ENCODE results near the gene KAZALD1.

DNA sequence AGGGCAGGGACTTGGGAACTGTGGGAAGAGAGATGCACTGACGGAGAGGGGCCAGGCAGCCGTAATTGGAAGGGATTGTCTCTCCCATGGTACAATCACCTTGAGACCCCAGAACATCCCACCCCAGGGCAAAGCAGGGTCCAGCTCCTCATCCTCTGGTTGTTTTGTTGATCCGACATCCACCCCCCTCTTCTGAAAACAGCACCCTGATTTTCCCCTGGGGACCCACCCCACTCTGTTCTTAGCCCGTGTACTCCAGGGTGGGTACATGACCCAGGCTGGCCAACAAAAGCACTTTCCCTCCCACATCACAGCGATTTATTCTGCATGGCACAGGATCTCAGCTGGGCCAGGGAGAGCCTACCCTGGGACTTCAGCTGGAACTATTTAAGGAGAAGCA is 45.0 kb upstream of the KAZALD1 start:
- TF ChIP-seq EZH2 (IDR thresholded peaks at IDR 0.05; ENCODE audit: borderline replicate concordance, insufficient read depth, low read depth, low read length, poor library complexity, severe bottlenecking): no peak
- TF ChIP-seq, protein P1, sequence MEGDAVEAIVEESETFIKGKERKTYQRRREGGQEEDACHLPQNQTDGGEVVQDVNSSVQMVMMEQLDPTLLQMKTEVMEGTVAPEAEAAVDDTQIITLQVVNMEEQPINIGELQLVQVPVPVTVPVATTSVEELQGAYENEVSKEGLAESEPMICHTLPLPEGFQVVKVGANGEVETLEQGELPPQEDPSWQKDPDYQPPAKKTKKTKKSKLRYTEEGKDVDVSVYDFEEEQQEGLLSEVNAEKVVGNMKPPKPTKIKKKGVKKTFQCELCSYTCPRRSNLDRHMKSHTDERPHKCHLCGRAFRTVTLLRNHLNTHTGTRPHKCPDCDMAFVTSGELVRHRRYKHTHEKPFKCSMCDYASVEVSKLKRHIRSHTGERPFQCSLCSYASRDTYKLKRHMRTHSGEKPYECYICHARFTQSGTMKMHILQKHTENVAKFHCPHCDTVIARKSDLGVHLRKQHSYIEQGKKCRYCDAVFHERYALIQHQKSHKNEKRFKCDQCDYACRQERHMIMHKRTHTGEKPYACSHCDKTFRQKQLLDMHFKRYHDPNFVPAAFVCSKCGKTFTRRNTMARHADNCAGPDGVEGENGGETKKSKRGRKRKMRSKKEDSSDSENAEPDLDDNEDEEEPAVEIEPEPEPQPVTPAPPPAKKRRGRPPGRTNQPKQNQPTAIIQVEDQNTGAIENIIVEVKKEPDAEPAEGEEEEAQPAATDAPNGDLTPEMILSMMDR (IDR thresholded peaks at IDR 0.05): no peak

Data from B cell (primary cell).